Measurements from ENCODE around the gene CLEC18B. TPM values are rescaled to one million over a fixed set of nuclear protein-coding genes. Genes with fewer than 3 reads are reported as not detected.
A peak's percentile ranks its signal among the peaks of the same experiment; 100 is the strongest.
"Not testable (repeated sequence)": the region's sequence is repeated elsewhere in the genome, so short reads cannot be mapped to it uniquely, and the experiment has no call there.

CLEC18B gene
- total RNA-seq, 1 experiment from 2014 or later = 0.55 TPM

DNA sequence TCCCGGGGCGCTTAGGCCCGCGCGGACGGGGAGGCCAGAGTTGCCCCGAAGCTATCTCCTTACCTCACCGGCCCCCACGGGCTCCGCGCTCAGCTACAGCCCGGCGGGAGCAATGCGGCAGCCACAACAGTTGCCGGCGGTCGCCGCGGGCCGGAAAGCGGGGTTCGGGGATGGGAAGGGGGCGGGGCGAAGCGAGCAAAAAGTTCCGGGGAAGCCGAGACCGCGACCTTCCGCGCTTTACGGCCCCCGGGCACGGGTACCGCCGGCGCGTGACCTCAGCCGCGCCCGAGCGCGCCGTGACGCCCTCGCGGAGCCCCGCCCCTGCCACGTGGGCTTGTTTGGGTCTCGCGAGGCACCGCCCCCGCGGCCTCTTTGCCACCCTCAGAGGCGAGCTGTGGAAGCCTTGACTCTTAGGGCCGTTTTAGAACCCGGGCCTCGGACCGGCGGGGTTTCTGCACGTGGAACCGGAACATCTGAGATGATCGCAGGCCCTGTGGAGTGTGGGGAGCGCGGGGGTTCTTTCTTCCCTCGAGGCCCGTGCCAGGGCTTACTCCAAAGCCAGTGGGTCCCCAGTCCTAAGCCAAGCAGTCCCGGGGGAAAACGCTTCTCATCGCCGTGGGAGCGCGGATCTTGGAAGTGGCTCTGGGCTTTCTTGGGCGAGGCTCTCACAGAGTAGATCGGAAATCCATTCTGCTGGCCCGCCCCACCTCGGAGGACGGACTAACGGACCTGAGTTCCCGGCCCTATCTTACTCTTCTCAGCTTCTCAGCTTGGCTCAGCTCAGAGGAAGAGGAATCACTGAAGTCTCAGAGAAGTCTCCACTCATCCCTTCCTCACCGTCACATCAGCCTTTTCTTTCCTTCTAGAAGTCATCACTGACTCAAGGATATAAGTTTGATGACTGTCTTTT is 53.0 kb downstream of the CLEC18B start:
- not testable (repeated sequence) for H3K27me3 ChIP-seq (ENCODE audit: control insufficient read depth, insufficient read depth, low read length)

DNA sequence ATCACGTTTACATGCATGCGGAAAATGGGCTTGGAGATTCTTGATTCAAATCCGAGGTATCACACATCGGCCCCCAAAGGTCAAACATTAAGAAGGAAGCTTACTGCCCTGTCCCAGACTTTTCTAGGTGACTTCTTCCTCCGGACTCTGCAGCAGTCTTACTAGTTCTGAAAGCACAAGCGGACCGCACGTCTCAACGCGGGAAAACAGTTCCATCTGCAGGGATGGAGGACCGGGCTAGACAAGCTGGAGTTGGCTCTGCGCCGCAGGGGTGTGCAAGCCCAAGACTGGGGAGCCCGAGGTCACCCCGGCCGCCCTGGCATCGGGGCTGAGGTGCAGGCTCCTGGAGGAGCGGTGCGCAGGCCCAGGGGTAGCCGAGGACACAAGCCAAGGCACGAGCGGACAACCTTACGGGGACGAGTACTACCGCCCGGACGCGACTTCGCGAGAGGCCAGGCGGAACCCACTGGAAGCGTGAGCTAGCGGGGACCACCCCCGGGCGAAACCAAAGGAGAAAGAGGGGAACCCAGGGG is 53.7 kb downstream of the CLEC18B start:
- DNase-seq = peak; percentile 58
- peak overlapping the region; percentile 66 for H3K4me3 ChIP-seq (ENCODE audit: insufficient read depth, low read depth, low read length)
- H3K36me3 ChIP-seq (replicated peaks; ENCODE audit: control insufficient read depth, insufficient read depth, low read length); H3K27me3 ChIP-seq (ENCODE audit: control insufficient read depth, insufficient read depth, low read length): not testable (repeated sequence)

More for the DNA sequence above, 53.0 kb downstream of the CLEC18B start:
- H3K36me3 ChIP-seq (replicated peaks; ENCODE audit: control insufficient read depth, insufficient read depth, low read length) = not testable (repeated sequence)
- DNase-seq = peak; percentile 92
- peak overlapping the region; percentile 66 for H3K4me3 ChIP-seq (ENCODE audit: insufficient read depth, low read depth, low read length)

GRCh38 chr16:74361646-74362610 is 59.4 kb downstream of the CLEC18B start:
- not testable (repeated sequence) for H3K4me3 ChIP-seq (ENCODE audit: insufficient read depth, low read depth, low read length)
- DNase-seq = peak; percentile 1

More at GRCh38 chr16:74361646-74362610, 59.4 kb downstream of the CLEC18B start:
- H3K36me3 ChIP-seq (replicated peaks; ENCODE audit: control insufficient read depth, insufficient read depth, low read length); H3K27me3 ChIP-seq (ENCODE audit: control insufficient read depth, insufficient read depth, low read length): not testable (repeated sequence)

Other genes starting within 250 kb of the CLEC18B start
- 118 and 123 TPM in 2 replicates for gene PSMD7, start 124.7 kb downstream of the CLEC18B start, total RNA-seq (2014; rRNA removed; shearing (Covaris generic))
- gene NPIPB15, start 45.2 kb downstream of the CLEC18B start, total RNA-seq (2014; rRNA removed; shearing (Covaris generic)) = not detected in 2 replicates
- 61.4 and 84.8 TPM in 2 replicates for gene GLG1, start 185.6 kb upstream of the CLEC18B start, total RNA-seq (2014; rRNA removed; shearing (Covaris generic))
- gene RFWD3, start 245.4 kb upstream of the CLEC18B start, total RNA-seq (2014; rRNA removed; shearing (Covaris generic)) = 75.9 and 76.3 TPM in 2 replicates

All from H7 (cell line).